COLO668 (cell line): ENCODE measurements around the gene CD52.

Source experiments
- DNase-seq: peaks from one replicate; lab custom pipeline; 2025; ENCODE audit not compliant: unreplicated experiment; lab: John Stamatoyannopoulos, UW

CD52 gene

DNA sequence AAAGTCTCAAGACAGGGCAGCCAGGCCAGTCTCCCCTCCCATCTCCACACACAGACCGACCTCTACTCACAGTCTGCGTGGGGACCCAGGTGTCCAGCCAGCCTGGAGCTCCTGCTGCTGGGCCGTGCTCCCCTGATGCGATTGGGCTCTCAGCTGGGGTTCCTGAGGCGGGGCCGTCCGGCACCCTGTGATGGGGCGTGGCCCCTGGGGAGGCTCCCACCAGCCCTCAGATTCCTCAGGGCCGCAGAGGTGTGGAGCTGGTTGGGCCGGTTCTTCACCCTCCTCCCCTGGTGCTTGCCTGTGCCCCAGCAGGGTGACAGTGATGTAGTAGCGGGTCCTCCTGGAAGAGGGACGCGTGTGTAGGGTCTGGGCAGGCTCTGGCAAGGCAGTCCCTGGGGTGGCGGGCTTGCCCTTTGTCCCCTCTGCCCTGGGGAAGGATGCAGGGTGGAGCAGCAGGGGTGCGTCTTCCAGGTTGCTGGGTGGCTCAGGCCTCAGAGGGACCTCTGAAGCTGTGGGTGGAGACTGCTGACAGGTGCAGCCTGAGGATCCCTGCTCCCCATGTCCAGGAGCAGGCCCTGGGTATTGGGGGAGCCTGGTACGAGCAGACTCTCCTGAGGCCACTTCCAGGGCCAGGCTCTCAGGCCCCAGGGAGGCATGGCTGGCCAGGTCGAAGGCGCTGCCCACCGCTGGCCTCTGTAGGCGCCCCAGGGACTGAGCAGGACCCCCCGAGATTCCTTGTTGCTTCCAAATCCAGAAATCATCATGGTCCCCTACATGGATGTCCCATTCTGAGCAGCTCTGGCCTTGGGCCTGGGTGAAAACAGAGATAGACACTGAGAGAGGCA, 36.4 kb downstream of the CD52 start, which contains the start of gene CRYBG2:
Gene CRYBG2, minus strand, starts transcription at position 155 of the 845 bp plus-strand sequence. CDS start 7,473 bp downstream, outside the sequence.
- DNase-seq, result peak; percentile 46

DNA sequence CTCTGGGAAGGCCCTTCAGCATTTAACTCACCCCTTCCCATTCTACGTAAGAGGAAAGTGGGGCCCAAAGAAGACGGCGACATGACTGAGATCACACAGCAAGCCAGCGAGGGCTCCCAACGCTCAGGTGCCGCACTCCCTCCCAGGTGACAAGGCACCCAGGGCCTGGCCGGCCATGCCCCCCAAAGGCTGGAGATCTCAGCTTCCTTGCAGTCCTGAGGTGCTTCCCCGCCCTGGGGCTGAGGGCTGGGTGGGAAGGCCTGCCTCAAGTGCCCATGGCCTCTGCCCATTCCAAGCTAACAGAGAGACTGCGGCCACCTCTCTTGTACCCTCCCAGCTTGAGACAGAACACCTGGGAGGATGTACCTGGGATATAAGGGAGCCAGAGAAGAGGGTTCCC, 37.2 kb downstream of the CD52 start:
- DNase-seq, result no peak

DNA sequence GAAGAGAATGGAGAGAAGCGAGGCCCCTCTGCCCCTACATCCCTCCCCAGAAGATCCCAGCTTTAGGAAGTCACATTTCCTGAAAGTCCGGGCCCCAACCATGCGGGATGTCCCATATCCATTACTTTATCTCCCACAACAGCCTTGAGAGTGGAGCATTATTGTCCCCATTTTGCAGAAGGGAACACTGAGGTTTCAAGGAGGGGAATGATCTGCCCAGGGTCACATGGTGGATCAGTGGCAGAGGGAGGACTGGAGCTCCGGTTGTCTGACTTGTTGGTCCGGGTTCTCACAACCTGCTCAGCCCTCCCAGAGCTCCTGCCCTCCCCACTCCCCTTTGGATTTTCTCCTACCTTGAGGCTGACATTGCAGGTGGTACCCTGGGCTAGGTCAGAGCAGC, 38.3 kb downstream of the CD52 start:
- DNase-seq, result no peak

DNA sequence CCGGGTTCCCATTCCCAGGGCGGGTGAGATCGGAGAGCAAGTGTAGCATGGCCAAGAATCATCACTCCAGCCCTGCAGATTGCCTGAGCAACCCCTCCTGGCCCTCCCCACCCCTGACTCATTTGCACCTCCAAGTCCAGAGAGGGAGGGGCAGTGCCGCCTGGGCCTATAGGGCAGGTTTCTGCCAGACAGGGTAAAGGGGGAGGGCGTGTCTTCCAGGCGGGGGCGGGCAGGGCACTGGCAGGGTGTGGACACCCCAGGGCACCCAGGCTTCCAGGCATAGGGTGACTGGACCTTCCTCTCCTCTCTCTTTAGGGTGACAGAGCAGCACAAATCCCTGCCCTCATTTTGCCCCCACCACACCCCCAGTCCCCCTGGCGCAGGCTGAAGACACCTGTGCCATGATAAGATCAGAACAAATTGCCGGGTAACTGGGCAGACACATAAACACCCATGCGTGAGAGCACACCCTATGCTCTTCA, 39.4 kb downstream of the CD52 start:
- DNase-seq, result no peak

DNA sequence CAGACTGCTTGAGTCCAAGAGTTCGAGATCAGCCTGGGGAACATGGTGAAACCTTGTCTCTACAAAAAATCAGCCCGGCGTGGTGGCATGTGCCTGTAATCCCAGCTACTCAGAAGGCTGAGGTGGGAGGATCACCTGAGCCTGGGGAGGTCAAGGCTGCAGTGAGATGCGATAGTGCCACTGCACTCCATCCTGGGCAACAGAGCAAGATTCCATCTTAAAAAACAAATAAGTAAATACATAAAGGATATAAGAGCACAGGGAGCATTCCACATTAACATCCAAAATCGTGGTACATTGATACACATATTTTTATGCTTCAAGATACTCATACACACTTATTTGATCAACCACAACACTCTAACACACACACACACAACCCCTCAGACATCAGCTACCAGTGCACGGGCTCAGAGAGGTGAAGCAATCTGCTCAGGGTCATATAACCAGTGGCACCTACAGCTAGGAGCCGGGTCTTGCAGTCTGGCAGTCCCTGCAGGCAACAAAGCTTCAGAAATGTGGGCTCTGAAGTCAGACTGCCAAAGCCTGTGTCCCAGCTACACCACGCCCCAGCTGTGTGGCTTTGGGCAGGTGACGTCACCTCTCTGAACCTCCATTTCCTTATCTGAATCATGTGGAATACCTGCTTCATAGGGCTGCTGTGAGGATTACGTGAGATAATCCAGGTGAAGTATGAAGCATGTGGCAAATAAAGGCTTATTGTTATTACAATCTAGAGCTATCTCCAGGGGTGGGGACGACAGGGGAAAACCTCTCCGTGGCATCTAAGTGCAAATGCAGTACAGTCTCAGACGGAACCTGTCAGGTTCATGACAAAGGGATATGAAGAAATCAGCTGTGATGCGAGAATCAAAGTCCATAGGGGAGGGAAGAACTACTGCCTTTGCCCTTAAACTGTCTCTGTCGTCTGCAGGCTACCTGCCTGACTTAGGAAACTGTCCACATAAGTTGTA, 40.9 kb downstream of the CD52 start:
- DNase-seq, result peak; percentile 45

DNA sequence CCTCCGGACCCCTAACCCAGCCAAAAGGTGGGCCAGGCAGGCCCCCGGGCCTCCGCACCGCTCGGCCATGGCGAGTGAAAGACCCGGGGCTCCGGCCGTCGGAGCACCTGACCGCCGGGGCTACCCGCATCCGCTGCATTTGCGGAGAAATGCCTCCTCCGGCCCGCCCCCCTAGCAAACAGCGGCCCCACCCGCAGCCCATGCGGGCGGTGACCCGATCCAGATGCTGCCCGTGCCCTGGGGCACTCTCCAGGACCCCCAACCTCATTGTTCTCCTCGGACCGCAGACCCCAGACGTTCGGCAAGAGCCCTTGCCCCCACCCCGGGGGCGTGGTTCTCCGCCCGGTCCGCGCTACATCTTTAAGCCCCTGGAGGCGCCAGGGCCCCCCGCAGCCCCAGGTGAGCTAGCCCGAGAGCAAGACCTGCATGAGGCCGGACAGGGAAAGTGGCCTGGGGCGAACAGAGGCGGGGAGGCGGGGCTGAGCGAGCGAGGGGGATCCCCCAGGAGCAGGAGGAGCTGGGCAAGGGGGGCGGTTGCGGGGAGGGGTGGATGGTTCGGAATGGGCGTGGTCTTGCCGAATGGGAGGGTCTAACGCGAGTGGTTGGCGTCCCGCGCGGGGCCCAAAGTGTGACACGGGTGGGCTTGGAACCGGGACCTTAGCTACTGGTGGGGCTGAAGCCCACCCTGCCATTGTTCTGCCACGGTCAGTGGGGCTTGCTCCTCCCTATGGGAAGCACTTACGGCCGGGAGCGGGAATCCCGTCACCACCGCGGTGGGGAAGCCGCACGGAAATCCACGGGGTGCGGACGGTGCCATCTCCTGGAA, 42.4 kb downstream of the CD52 start:
- DNase-seq, result no peak

DNA sequence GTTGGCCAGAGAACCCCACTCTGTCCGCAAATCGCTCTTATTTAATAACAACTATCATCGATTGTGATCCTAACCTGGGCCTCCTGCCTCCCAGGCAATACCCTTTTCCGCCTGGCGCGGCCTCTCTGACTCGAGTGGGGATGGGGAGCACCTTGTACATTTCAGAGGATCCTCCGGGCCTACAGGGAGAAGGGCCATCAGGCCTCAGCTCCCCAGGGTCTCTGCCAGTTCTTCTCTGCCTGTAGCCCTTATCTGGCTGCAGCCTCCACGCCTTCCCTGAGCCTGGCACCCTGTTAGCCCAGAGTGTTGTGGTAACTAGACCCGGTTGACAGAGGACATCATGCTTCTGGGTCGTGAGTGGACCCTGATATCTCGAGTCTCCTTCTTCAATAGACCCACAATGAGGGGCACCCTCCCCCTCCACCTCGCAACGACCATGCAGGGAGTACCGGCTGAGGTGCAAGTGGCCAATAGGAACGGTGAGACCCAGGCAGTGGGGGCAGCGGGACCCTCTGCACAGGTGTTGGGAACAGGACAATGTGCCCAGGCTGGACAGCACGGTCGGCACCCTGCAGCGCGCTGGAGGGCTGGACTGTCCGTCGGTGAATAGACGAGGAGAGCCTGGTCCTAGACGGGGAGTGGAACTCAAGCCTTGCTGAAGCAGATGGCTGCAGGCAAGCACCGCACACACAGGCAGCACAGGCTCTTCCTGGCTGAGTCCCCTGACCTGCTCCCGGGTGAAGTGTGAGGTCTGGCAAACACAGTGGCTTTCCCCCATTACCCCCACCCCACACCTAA, 43.2 kb downstream of the CD52 start:
- DNase-seq, result no peak

DNA sequence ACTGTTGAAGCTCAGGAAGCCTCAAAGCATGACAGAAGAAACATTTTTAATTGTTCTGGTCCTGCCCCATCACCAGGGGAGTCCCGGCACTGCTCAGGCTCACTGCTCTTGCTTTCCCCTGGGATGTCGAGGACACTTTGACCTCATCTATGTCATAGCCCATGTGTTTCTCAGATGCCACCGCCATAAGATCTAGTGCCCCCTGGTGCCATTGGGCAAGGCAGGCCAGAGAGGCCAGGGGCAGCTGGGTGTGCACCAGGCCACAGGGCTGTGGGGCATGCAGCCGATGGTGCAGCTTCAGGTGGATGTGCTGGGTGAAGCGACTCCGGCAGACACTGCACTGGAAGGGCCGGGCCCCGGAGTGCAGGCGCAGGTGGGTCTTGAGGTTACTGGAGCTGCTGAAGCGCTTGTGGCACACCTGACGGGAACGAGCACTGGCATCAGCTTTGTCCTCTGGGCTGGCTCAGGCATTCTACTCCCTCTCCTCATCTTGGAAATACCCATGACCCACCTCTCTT, 43.9 kb downstream of the CD52 start:
- DNase-seq, result no peak

DNA sequence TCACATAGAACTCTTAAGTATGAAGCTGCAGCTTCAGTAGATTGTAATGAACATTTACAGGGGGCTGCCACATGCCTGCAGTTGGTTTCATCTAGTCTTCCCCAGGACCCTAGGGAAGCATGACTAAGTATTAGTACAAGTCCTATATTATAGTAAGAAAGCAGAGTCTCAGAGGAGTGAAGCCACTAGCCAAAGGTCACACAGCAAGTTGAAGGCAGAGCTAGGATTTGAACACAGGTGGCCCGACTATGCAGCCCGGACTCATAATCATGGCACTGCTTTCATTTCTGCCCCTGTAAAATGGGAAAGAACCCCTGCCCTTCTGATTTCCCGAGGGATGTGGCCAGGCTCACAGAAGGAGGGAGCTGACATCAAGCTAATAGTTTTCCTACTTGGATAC, 44.6 kb downstream of the CD52 start:
- DNase-seq, result no peak

DNA sequence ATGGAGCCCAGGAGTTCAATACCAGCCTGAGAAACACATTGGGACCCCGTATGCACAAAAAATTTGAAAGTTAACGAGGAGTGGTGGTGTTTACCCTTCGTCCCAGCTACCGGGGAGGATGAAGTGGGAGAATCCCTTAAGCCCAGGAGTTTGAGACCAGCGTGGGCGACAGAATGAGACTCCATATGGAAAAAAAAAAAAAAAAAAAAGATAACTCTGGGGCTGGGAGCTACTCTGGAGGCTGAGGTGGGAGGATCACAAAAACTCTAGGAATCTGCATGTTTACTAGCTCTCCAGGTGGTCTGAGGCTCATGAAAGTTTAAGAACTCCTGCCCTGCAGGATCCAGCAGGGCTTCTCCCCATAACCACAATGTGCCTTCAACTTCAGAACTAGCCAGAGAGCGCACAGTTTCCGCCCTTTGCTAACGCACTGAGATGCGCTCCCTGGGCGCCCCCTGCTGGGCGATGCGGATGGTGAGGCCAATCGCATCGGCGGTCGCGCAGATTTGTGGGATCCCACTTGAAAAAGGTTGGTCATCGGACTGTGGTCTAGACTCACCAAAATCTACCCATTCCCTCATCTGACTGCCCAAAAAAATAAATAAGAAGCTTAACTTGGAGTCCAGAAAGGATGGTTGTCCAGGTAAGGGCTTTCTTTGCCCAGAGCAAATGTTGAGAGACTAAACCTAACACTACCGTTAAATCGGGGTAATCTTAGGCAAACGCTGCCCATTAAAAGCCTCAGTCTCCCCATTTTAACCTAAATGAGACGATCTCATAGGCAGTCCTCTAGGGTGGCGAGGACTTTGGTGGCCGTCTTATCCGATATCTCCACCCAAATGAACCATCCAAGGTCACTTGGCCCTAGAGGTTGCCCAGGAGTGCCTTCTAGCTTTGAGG, 46.0 kb downstream of the CD52 start:
- DNase-seq, result peak; percentile 90

DNA sequence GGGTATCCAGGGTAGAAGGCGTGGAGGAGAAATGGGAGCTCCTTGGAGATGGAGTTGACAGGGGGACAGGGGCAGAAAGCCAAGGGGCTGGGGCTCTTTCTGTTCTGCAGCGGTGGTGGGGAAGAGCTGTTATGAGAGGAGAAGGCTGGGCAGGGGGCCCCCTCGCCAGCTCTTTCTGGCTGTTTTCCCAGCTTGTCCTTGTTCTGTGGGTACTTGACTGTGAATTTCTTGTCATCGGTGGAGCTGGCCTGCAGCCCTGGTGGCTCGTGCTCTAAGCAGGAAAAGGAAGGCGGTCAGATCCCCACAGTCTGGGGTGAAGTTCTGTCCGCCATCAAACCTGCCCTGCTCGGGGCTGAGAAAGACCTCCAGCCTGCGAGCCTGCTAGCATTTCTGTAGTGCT, 47.2 kb downstream of the CD52 start:
- DNase-seq, result no peak

DNA sequence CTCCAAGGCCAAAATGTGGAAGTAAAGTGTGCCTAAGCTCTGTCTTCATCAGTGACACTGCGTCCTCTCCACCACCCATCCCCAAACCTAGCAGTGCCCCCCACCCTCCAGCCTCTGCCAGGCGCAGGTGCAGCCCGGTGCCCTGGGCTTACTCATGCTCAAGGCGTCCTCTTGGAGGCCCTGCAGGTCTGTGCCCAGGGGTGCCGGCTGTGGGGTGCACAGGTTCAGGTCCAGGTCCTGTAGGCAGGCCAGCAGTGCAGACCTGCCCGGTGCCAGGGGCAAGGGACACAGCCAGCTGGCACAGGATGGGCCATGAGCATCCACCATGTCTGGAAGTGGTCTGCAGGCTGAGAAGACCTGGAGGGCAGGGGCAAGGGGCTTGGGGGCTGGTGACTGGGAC, 49.7 kb downstream of the CD52 start:
- no peak for DNase-seq

DNA sequence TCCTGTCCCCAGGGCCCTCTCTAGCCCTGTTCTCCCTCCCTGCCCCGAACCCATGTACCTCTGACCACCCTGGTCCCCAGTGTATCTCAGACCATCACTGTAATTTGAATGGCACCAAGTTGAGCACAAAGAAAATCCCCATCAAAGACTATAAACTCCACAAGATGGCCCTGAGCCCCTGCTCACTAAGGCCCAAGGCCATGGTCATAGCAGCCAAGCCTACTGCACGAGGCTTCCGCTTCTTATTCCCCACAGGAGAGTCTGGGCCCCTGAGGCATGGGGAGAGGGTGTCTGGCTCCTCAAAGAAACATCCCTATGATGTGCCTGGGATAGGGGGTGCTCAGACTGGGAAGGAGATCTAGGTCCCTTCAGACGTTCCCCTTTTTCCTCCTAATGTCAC, 50.2 kb downstream of the CD52 start:
- no peak for DNase-seq

DNA sequence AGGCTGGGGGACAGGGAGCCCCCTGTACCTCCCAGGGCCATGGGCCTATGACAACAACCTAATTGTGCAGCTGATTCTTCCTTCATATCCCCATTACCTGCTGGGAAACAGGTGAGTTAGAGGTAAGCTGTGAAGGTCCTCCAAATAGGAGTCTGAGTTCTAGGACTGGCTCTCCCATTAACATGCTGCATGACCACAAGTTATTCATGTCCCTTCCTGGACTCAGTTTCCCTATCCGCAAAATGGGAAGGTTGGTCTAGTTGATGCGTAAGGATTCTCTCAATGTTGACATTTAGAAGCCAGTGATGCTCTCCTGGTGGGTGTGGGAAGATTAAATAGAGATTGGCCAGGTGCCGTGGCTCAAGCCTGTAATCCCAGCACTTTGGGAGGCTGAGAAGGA, 50.7 kb downstream of the CD52 start:
- DNase-seq, result no peak
